SH-SY5Y (cell line): ENCODE results near the gene CENPO.

ENCODE experiments used
- GATA2 ChIP-seq: IDR thresholded peaks from 2 replicates; pipeline ENCODE4 v1.6.1; 2011; ENCODE audit warnings: mild to moderate bottlenecking, low read depth, low read length
- GATA3 ChIP-seq: IDR thresholded peaks from 2 replicates; pipeline ENCODE4 v1.6.1; 2011; ENCODE audit warnings: low read depth, mild to moderate bottlenecking, low read length, moderate library complexity

The CENPO gene

GRCh38 chr2:24774373-24774772 is 18.9 kb upstream of the CENPO start:
- no peak for TF ChIP-seq GATA3
- no peak for TF ChIP-seq GATA2

- TF ChIP-seq GATA3 (no peak), GATA2 (no peak)
Measured at GRCh38 chr2:24779116-24779515, 14.1 kb upstream of the CENPO start.

GRCh38 chr2:24783641-24784040 is 9.6 kb upstream of the CENPO start:
- TF ChIP-seq GATA2 = no peak
- no peak for TF ChIP-seq GATA3

- TF ChIP-seq GATA3 (no peak), GATA2 (no peak)
Measured at GRCh38 chr2:24785671-24786321, 7.4 kb upstream of the CENPO start.

- no peak for TF ChIP-seq GATA2
- no peak for TF ChIP-seq GATA3
Measured at GRCh38 chr2:24787532-24787931, 5.7 kb upstream of the CENPO start.

DNA sequence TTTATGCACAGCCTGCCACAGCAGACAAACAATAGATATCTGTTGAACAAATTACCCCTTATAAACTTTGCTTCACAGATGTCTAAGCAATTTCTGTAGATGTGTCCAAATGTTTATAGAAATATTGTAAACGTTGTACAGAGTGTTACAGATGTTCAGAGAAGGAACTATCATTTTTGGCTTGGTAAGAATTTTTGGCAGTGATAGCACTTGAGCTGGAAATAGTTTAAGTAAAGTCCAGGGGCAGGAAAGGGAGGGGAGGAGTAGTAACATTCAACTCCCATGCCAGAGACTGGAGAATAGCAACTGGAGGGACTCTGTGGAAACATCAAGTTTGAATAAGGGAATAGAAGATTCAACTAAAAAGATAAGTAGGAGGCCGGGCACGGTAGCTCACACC is 4.4 kb upstream of the CENPO start:
- no peak for TF ChIP-seq GATA3

GRCh38 chr2:24791452-24791851 is 1.8 kb upstream of the CENPO start:
- no peak for TF ChIP-seq GATA3
- TF ChIP-seq GATA2 = no peak

GRCh38 chr2:24792542-24792873 is 717 bp upstream of the CENPO start:
- no peak for TF ChIP-seq GATA2
- no peak for TF ChIP-seq GATA3

- TF ChIP-seq GATA3 (no peak), GATA2 (no peak)
Measured at GRCh38 chr2:24793761-24794435, 673 bp downstream of the CENPO start.

DNA sequence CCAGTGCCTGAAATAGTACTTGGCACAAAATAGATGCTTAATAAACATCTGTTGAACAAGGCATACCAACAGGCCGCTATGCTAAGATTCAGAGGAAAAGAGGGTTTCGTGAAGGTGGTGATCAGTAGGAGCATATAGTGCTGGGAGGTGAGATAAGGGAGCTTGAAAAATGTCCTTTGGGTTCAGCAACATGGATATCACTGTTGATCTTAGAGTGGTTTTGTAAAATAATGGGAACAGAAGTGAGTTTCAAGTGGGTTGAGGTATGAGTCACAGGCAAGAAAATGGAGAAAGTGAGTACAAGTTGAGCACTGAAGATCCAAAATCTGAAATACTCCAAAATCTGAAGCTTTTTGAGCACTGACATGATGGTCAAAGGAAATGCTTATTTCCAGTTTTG is 4.4 kb downstream of the CENPO start:
- TF ChIP-seq GATA3 (no peak), GATA2 (no peak)

GRCh38 chr2:24806661-24807036 is 13.4 kb downstream of the CENPO start:
- no peak for TF ChIP-seq GATA2
- TF ChIP-seq GATA3 = no peak

GRCh38 chr2:24809316-24810007 is 16.2 kb downstream of the CENPO start:
- TF ChIP-seq GATA3 (no peak), GATA2 (no peak)

DNA sequence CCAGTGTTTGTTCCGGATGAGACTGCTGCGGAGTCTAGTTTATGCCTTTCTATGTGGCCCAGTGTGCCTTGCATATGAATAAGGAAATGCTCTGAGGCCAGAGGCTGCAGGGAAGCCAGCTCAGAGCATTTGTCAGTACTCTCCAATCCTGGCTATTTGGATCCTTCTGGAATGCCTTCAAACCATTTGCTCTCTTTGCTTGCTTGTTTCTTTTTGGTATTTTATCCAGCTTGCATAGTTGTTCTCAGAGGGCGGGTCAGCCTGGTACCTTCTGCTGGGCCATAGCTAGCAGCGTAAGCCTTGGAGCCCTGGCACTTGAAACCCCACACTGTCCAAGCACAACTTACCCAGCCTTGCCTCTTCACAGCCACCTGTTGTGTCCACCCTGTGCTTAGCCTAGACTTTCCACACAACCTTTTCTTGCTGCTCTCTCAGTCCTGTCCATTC is 20.5 kb downstream of the CENPO start:
- TF ChIP-seq GATA3 (no peak), GATA2 (no peak)

DNA sequence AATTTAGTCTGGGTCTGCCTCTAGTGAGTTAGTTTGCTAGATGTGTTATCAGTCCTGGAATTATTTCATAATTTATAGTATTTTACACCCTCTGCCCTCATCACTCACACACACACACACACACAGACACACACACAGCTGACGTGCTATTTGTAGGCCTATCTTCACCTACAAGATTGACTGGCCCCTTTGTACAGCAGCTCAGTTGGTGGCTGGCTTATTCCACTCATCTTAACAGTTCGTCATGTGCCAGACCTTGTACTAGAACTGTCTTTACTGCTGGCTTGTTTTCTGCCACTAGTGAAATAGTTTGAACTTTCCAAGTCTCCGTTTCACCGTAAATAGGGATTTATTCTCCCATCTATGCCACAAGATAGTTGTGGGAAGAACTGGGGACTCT is 21.3 kb downstream of the CENPO start:
- TF ChIP-seq GATA2 = no peak

- TF ChIP-seq GATA2 (no peak), GATA3 (no peak)
Measured at GRCh38 chr2:24815171-24815570, 21.9 kb downstream of the CENPO start.
